ENCODE results near the gene IMMT.

- TF ChIP-seq REST (IDR thresholded peaks at IDR 0.05; ENCODE audit: insufficient read depth in 1 of 2, low read depth in 2 of 2, low read length in 2 of 2), result no peak
- TF ChIP-seq POLR2AphosphoS5 (IDR thresholded peaks at IDR 0.05; ENCODE audit: low read depth, low read length), result no peak
- TF ChIP-seq FOXP2 (optimal IDR thresholded peaks at IDR 0.05; ENCODE audit: borderline replicate concordance, extremely low read depth, extremely low read length, insufficient read depth), result no peak
Observed at GRCh38 chr2:86238354-86238753, 43.1 kb upstream of the IMMT start.
